Ramos (cell line): ENCODE data around the gene ZNHIT6.

ENCODE experiments used
- in situ Hi-C: fragments of 300-500 bp; cut with MboI; formaldehyde crosslinking; loops from one replicate; pipeline ENCODE4 v1.14.3; 2022; ENCODE audit warnings: low sequenced_read_pairs; ENCODE audit not compliant: unreplicated experiment

Gene ZNHIT6

GRCh38 chr1:85602571-85602970 lies 105.7 kb downstream of the ZNHIT6 start:
- in situ Hi-C loops = no loop called here

- in situ Hi-C loops = no loop called here
Measured at GRCh38 chr1:85601901-85602300, 106.3 kb downstream of the ZNHIT6 start.

GRCh38 chr1:85599681-85600080 lies 108.6 kb downstream of the ZNHIT6 start:
- in situ Hi-C loops = no loop called here
